GM19324 (cell line): ENCODE results near the gene RFPL2.
"Not testable (repeated sequence)": the region's sequence is repeated elsewhere in the genome, so short reads cannot be mapped to it uniquely, and the experiment has no call there.

Experiments
- ATAC-seq: cut with Tn5 transposase; IDR thresholded peaks from one replicate; pipeline ENCODE4 v1.9.1; 2021; ENCODE audit warnings: mild to moderate bottlenecking, moderate library complexity; ENCODE audit not compliant: unreplicated experiment, low FRiP score

Gene RFPL2

GRCh38 chr22:32206774-32207758 lies 2.2 kb upstream of the RFPL2 start:
- no peak for ATAC-seq

GRCh38 chr22:32205974-32206773 lies 1.3 kb upstream of the RFPL2 start:
- ATAC-seq: no peak

GRCh38 chr22:32204040-32204855 lies 625 bp downstream of the RFPL2 start:
- no peak for ATAC-seq

GRCh38 chr22:32203181-32204039 lies 1.5 kb downstream of the RFPL2 start:
- ATAC-seq: no peak

GRCh38 chr22:32202539-32203180 lies 2.2 kb downstream of the RFPL2 start:
- ATAC-seq: no peak

- ATAC-seq: no peak
Measured at GRCh38 chr22:32202161-32202538, 2.7 kb downstream of the RFPL2 start.

- no peak for ATAC-seq
Measured at GRCh38 chr22:32200752-32201151, 4.1 kb downstream of the RFPL2 start.

GRCh38 chr22:32199961-32200360 lies 4.9 kb downstream of the RFPL2 start:
- ATAC-seq: no peak

- no peak for ATAC-seq
Measured at GRCh38 chr22:32199341-32199740, 5.5 kb downstream of the RFPL2 start.

GRCh38 chr22:32197553-32198226 lies 7.2 kb downstream of the RFPL2 start:
- ATAC-seq: not testable (repeated sequence)

GRCh38 chr22:32195900-32196299 lies 9.0 kb downstream of the RFPL2 start:
- ATAC-seq: not testable (repeated sequence)

- ATAC-seq: not testable (repeated sequence)
Measured at GRCh38 chr22:32193346-32193745, 11.5 kb downstream of the RFPL2 start.

GRCh38 chr22:32191021-32191420 lies 13.9 kb downstream of the RFPL2 start:
- ATAC-seq: not testable (repeated sequence)

- no peak for ATAC-seq
Measured at GRCh38 chr22:32185821-32186220, 19.1 kb downstream of the RFPL2 start.

- ATAC-seq: no peak
Measured at GRCh38 chr22:32183625-32184024, 21.2 kb downstream of the RFPL2 start.

GRCh38 chr22:32181043-32181442 lies 23.8 kb downstream of the RFPL2 start:
- ATAC-seq: no peak

GRCh38 chr22:32177221-32177765 lies 27.6 kb downstream of the RFPL2 start:
- no peak for ATAC-seq
